SK-N-SH (cell line): ENCODE data around the gene BRD3. TPM values are rescaled to one million over a fixed set of nuclear protein-coding genes. Genes with fewer than 3 reads are reported as not detected.

Source experiments
- CTCF ChIA-PET: fragments of 300-600, 350-600 bp; formaldehyde crosslinking; extraction: SDS; loops from one replicate; lab custom pipeline; 2021; lab: Yijun Ruan, JAX
- POLR2A ChIA-PET: fragments of 350-600 bp; sonication (Branson Sonifier 250); formaldehyde crosslinking; extraction: SDS; loops from one replicate; lab custom pipeline; 2020; ENCODE audit warnings: antibody characterized with exemption, inconsistent platforms; lab: Yijun Ruan, JAX
- DNase-seq: peaks from one replicate; pipeline ENCODE4 v3.0.0; 2012
- H2AFZ ChIP-seq: fragments of 200-600 bp; sonication (generic); 2 replicates; pipeline ENCODE4 v1.8.1; 2016; ENCODE audit warnings: antibody characterized with exemption, mild to moderate bottlenecking, low read depth
- H3F3A ChIP-seq: fragments of 200-600 bp; sonication (generic); replicated peaks from 2 replicates; pipeline ENCODE3; 2016; ENCODE audit warnings: antibody characterized with exemption, mild to moderate bottlenecking; ENCODE audit not compliant: insufficient read depth
- H3K27ac ChIP-seq, 2 experiments: fragments of 200-500 bp in 1 of 2; fragments of 200-600 bp in 1 of 2; sonication (Bioruptor generic) in 1 of 2; sonication (generic), shearing (Covaris generic) in 1 of 2; 2 replicates each; pipeline versions ENCODE4 v1.5.1 to v1.6.1; 2014 to 2016; ENCODE audit warnings: low read depth in 2 of 2, inconsistent platforms in 1 of 2, low read length in 1 of 2, mild to moderate bottlenecking in 1 of 2, mixed read lengths in 1 of 2
- H3K27me3 ChIP-seq: fragments of 200-600 bp; sonication (generic), shearing (Covaris generic); 2 replicates; pipeline ENCODE4 v1.6.1; 2016; ENCODE audit warnings: mixed run types; ENCODE audit not compliant: insufficient read depth
- H3K36me3 ChIP-seq, 2 experiments: fragments of 200-500 bp in 1 of 2; fragments of 200-600 bp in 1 of 2; sonication (Bioruptor generic) in 1 of 2; sonication (generic) in 1 of 2; replicated peaks in 1 of 2; 2 replicates each; pipeline versions ENCODE3 to v1.5.1; 2014 to 2016; ENCODE audit warnings: low read length in 1 of 2, mild to moderate bottlenecking in 1 of 2; ENCODE audit not compliant: insufficient read depth in 2 of 2, control insufficient read depth in 1 of 2
- H3K4me1 ChIP-seq, 2 experiments: fragments of 200-500 bp in 1 of 2; fragments of 200-600 bp in 1 of 2; sonication (Bioruptor generic) in 1 of 2; sonication (generic), shearing (Covaris generic) in 1 of 2; 2 replicates each; pipeline versions ENCODE4 v1.5.1 to v1.6.1; 2014 to 2016; ENCODE audit warnings: low read depth in 1 of 2, low read length in 1 of 2, mixed run types in 1 of 2; ENCODE audit not compliant: insufficient read depth in 2 of 2, control insufficient read depth in 1 of 2
- H3K4me2 ChIP-seq: fragments of 200-600 bp; sonication (generic), shearing (Covaris generic); 2 replicates; pipeline ENCODE4 v1.6.1; 2017; ENCODE audit warnings: mixed run types
- H3K4me3 ChIP-seq, 2 experiments: fragments of 200-500 bp in 1 of 2; fragments of 200-600 bp in 1 of 2; sonication (Bioruptor generic) in 1 of 2; sonication (generic), shearing (Covaris generic) in 1 of 2; 2 replicates each; pipeline versions ENCODE4 v1.5.1 to v1.8.1; 2014 to 2016; ENCODE audit warnings: low read depth in 2 of 2, inconsistent platforms in 1 of 2, low read length in 1 of 2, mild to moderate bottlenecking in 1 of 2, mixed read lengths in 1 of 2, moderate library complexity in 1 of 2
- H3K79me2 ChIP-seq: fragments of 200-600 bp; sonication (generic); 2 replicates; pipeline ENCODE4 v1.8.1; 2017; ENCODE audit warnings: mild to moderate bottlenecking; ENCODE audit not compliant: insufficient read depth
- H3K9ac ChIP-seq: fragments of 200-600 bp; sonication (generic); 2 replicates; pipeline ENCODE4 v1.6.1; 2017; ENCODE audit warnings: mixed run types
- H3K9me2 ChIP-seq: fragments of 200-600 bp; sonication (generic); 2 replicates; pipeline ENCODE4 v1.6.1; 2017; ENCODE audit warnings: mixed run types
- H3K9me3 ChIP-seq: fragments of 200-600 bp; sonication (generic); 2 replicates; pipeline ENCODE4 v1.6.1; 2017; ENCODE audit warnings: mixed run types, mild to moderate bottlenecking, moderate library complexity
- H4K20me1 ChIP-seq: fragments of 200-600 bp; sonication (generic); 2 replicates; pipeline ENCODE4 v1.6.1; 2017; ENCODE audit warnings: mild to moderate bottlenecking, mixed run types; ENCODE audit not compliant: insufficient read depth
- ELF1 ChIP-seq: IDR thresholded peaks from 2 replicates; pipeline ENCODE4 v1.4.0; 2012
- GATA2 ChIP-seq: sonication (generic); formaldehyde crosslinking; IDR thresholded peaks from 2 replicates; pipeline ENCODE4 v1.5.0; 2020; ENCODE audit warnings: mild to moderate bottlenecking, missing genetic modification reagents
- JUND ChIP-seq: IDR thresholded peaks from 2 replicates; pipeline ENCODE4 v1.4.0; 2012
- MXI1 ChIP-seq: IDR thresholded peaks from 2 replicates; pipeline ENCODE4 v1.6.1; 2012; ENCODE audit warnings: mild to moderate bottlenecking, low read depth, low read length, improper control_type of control experiment
- POLR2AphosphoS5 ChIP-seq: IDR thresholded peaks from 2 replicates; pipeline ENCODE4 v1.6.1; 2012; ENCODE audit warnings: low read depth, low read length
- RAD21 ChIP-seq: IDR thresholded peaks from 2 replicates; pipeline ENCODE4 v1.6.1; 2012; ENCODE audit warnings: mild to moderate bottlenecking, low read length
- RFX5 ChIP-seq: IDR thresholded peaks from 2 replicates; pipeline ENCODE4 v1.6.1; 2012; ENCODE audit warnings: mild to moderate bottlenecking, improper control_type of control experiment, low read length
- TCF12 ChIP-seq: IDR thresholded peaks from 2 replicates; pipeline ENCODE4 v1.4.0; 2012
- TEAD4 ChIP-seq: IDR thresholded peaks from 2 replicates; pipeline ENCODE4 v1.4.0; 2012; ENCODE audit warnings: mild to moderate bottlenecking, borderline replicate concordance; ENCODE audit not compliant: insufficient read depth
- USF1 ChIP-seq: IDR thresholded peaks from 2 replicates; pipeline ENCODE4 v1.4.0; 2012; ENCODE audit warnings: low read depth, borderline replicate concordance
- WGBS: methylation state at CpG from one replicate; pipeline ENCODE4 v1.1.6; 2017; ENCODE audit warnings: low lambda C conversion rate; 5-methylcytosine and 5-hydroxymethylcytosine counted together
- polyA plus RNA-seq, 3 experiments: library from polyadenylated mRNA; depleted of rRNA; stranded (reverse); fragments of >200 nt; gene quantifications; 2 replicates each; pipeline ENCODE4 v1.2.3, GENCODE V29; 2012
- TF ChIP-seq, protein P1 (sequence below): IDR thresholded peaks from 2 replicates; pipeline ENCODE4 v1.4.0; 2012; ENCODE audit warnings: low read depth

Gene BRD3
- polyA plus RNA-seq, 1 of the 3 experiments (the other 2 are of a cell fraction) = 11.4 TPM

GRCh38 chr9:133996531-133997520 is 71.0 kb downstream of the BRD3 start:
- CTCF ChIA-PET = interaction anchor here (1.1 to 7.3 kb wide), 6 partner anchors 11 to 254 kb away, joined by 3 to 236 read pairs (median 38); no protein-coding TSS in a partner anchor
- H4K20me1 ChIP-seq = 0 out of 2 replicates have a peak, but pooled peaks cover 5% of the 10 kb centered on the region
- no peak overlapping the region for H3K4me3 ChIP-seq
- H3F3A ChIP-seq = no peaks in the 10 kb centered on the region
- TF ChIP-seq, protein P1, sequence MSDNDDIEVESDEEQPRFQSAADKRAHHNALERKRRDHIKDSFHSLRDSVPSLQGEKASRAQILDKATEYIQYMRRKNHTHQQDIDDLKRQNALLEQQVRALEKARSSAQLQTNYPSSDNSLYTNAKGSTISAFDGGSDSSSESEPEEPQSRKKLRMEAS = no peak
- TF ChIP-seq TEAD4 = no peak
- no peak for TF ChIP-seq TCF12
- TF ChIP-seq MXI1 = no peak
- TF ChIP-seq USF1 = no peak
- no peak for TF ChIP-seq GATA2
- TF ChIP-seq ELF1 = no peak
- no peak for TF ChIP-seq JUND
- no peak for TF ChIP-seq POLR2AphosphoS5
- no peak for TF ChIP-seq RAD21
- POLR2A ChIA-PET = no interaction called here
- no peak overlapping the region for H3K27ac ChIP-seq
- no peak overlapping the region for H3K9ac ChIP-seq
- DNase-seq = no peak
- no peaks in the 10 kb centered on the region for H3K36me3 ChIP-seq
- H3K9me3 ChIP-seq = no peaks in the 10 kb centered on the region
- H2AFZ ChIP-seq = no peak overlapping the region
- H3K27me3 ChIP-seq = no peaks in the 10 kb centered on the region
- peaks cover 13% of the 10 kb centered on the region; the same call in 1 of the 2 replicates for H3K79me2 ChIP-seq
- WGBS = 72% methylated on average over 21 of the region's 24 CpGs
- no peak overlapping the region for H3K4me2 ChIP-seq
- no peaks in the 10 kb centered on the region for H3K9me2 ChIP-seq
- peaks cover 6 to 19% of the 10 kb centered on the region in 2 experiments; a peak in 3 of 4 replicates for H3K4me1 ChIP-seq

GRCh38 chr9:133995012-133995896 is 72.6 kb downstream of the BRD3 start:
- peak; percentile 68 for DNase-seq
- 81% methylated on average over 15 of the region's 17 CpGs for WGBS
- no peak overlapping the region for H2AFZ ChIP-seq
- no peak overlapping the region for H3K27ac ChIP-seq
- no peaks in the 10 kb centered on the region for H3K9me2 ChIP-seq
- ChIA-PET POLR2A (no interaction called here), CTCF (interaction anchor here (0.7 to 7.3 kb wide), 58 partner anchors 10 to 550 kb away, joined by 3 to 236 read pairs (median 7); partner anchors contain the start of genes BRD3OS and SARDH)
- H3K27me3 ChIP-seq = no peaks in the 10 kb centered on the region
- no peak overlapping the region for H3K4me3 ChIP-seq
- peaks cover 15% of the 10 kb centered on the region for H4K20me1 ChIP-seq
- peaks cover 6 to 27% of the 10 kb centered on the region in 2 experiments; a peak in 3 of 4 replicates for H3K4me1 ChIP-seq
- H3K36me3 ChIP-seq = no peaks in the 10 kb centered on the region
- TF ChIP-seq RFX5 (no peak), RAD21 (peak; percentile 41)
- TF ChIP-seq, all 33 proteins: peak for 1
- Histone ChIP-seq H3K79me2 (peaks cover 28% of the 10 kb centered on the region), H3K9ac (no peak overlapping the region), H3F3A (no peaks in the 10 kb centered on the region), H3K4me2 (no peak overlapping the region), H3K9me3 (no peaks in the 10 kb centered on the region)
